HL-60 (cell line): ENCODE data around the gene C1orf141.
"Not testable (repeated sequence)": the region's sequence is repeated elsewhere in the genome, so short reads cannot be mapped to it uniquely, and the experiment has no call there.

Experiments used
- GABPA ChIP-seq: IDR thresholded peaks from 2 replicates; pipeline ENCODE4 v1.6.1; 2012; ENCODE audit warnings: low read depth
- POLR2AphosphoS5 ChIP-seq: IDR thresholded peaks from 2 replicates; pipeline ENCODE4 v1.6.1; 2012; ENCODE audit warnings: low read depth
- SPI1 ChIP-seq: IDR thresholded peaks from 2 replicates; pipeline ENCODE4 v1.6.1; 2012; ENCODE audit warnings: low read depth, mild to moderate bottlenecking, borderline replicate concordance
- TF ChIP-seq, protein P1 (sequence below): IDR thresholded peaks from one replicate; pipeline ENCODE4 v1.5.1; 2011; ENCODE audit warnings: low read length, control low read depth, inconsistent platforms; ENCODE audit not compliant: insufficient read depth
- TF ChIP-seq, protein P2 (sequence below): IDR thresholded peaks from 2 replicates; pipeline ENCODE4 v1.6.1; 2012; ENCODE audit warnings: low read depth; ENCODE audit not compliant: insufficient replicate concordance

DNA sequence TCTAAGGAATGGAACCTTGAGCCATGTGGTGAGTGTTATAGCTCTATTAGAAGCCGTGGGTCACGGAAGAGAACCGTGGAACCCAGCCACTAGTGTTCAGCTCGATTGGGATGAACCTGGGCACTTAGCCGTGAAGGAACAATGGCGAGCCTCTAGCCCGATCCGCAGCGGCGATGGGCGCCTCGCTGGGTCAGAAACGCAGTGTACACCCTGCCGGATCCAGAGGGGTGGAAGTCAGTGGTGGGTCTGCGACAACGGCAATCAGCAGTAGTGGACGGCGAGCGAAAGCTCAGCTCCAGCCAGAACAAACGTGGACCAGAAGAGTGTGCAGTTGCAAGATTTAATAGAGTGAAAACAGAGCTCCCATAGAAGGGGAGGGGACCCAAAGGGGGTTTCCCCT is 13.2 kb upstream of the C1orf141 start:
- TF ChIP-seq, protein P1, sequence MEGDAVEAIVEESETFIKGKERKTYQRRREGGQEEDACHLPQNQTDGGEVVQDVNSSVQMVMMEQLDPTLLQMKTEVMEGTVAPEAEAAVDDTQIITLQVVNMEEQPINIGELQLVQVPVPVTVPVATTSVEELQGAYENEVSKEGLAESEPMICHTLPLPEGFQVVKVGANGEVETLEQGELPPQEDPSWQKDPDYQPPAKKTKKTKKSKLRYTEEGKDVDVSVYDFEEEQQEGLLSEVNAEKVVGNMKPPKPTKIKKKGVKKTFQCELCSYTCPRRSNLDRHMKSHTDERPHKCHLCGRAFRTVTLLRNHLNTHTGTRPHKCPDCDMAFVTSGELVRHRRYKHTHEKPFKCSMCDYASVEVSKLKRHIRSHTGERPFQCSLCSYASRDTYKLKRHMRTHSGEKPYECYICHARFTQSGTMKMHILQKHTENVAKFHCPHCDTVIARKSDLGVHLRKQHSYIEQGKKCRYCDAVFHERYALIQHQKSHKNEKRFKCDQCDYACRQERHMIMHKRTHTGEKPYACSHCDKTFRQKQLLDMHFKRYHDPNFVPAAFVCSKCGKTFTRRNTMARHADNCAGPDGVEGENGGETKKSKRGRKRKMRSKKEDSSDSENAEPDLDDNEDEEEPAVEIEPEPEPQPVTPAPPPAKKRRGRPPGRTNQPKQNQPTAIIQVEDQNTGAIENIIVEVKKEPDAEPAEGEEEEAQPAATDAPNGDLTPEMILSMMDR = not testable (repeated sequence)
- not testable (repeated sequence) for TF ChIP-seq POLR2AphosphoS5, GABPA, SPI1
- TF ChIP-seq, protein P2, sequence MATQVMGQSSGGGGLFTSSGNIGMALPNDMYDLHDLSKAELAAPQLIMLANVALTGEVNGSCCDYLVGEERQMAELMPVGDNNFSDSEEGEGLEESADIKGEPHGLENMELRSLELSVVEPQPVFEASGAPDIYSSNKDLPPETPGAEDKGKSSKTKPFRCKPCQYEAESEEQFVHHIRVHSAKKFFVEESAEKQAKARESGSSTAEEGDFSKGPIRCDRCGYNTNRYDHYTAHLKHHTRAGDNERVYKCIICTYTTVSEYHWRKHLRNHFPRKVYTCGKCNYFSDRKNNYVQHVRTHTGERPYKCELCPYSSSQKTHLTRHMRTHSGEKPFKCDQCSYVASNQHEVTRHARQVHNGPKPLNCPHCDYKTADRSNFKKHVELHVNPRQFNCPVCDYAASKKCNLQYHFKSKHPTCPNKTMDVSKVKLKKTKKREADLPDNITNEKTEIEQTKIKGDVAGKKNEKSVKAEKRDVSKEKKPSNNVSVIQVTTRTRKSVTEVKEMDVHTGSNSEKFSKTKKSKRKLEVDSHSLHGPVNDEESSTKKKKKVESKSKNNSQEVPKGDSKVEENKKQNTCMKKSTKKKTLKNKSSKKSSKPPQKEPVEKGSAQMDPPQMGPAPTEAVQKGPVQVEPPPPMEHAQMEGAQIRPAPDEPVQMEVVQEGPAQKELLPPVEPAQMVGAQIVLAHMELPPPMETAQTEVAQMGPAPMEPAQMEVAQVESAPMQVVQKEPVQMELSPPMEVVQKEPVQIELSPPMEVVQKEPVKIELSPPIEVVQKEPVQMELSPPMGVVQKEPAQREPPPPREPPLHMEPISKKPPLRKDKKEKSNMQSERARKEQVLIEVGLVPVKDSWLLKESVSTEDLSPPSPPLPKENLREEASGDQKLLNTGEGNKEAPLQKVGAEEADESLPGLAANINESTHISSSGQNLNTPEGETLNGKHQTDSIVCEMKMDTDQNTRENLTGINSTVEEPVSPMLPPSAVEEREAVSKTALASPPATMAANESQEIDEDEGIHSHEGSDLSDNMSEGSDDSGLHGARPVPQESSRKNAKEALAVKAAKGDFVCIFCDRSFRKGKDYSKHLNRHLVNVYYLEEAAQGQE = not testable (repeated sequence)
